ENCODE measurements around the gene EVA1A.
"Not testable (repeated sequence)": the region's sequence is repeated elsewhere in the genome, so short reads cannot be mapped to it uniquely, and the experiment has no call there.

The EVA1A gene

GRCh38 chr2:75488157-75488556 lies 72.6 kb downstream of the EVA1A start:
- DNase-seq (ENCODE audit: low read depth in 2 of 2, low spot score in 1 of 2), result no peak

GRCh38 chr2:75486735-75487134 lies 74.0 kb downstream of the EVA1A start:
- not testable (repeated sequence) for DNase-seq (ENCODE audit: low read depth in 2 of 2, low spot score in 1 of 2)

- no peak for DNase-seq (ENCODE audit: low read depth in 2 of 2, low spot score in 1 of 2)
Observed at GRCh38 chr2:75484840-75485239, 75.9 kb downstream of the EVA1A start.

- no peak for DNase-seq (ENCODE audit: low read depth in 2 of 2, low spot score in 1 of 2)
Observed at GRCh38 chr2:75483878-75484277, 76.9 kb downstream of the EVA1A start.

- DNase-seq (ENCODE audit: low read depth in 2 of 2, low spot score in 1 of 2), result no peak
Observed at GRCh38 chr2:75482398-75482797, 78.3 kb downstream of the EVA1A start.

- no peak for DNase-seq (ENCODE audit: low read depth in 2 of 2, low spot score in 1 of 2)
Observed at GRCh38 chr2:75480971-75481836, 79.5 kb downstream of the EVA1A start.

GRCh38 chr2:75477696-75478095 lies 83.0 kb downstream of the EVA1A start:
- DNase-seq (ENCODE audit: low read depth in 2 of 2, low spot score in 1 of 2), result not testable (repeated sequence)

- no peak for DNase-seq (ENCODE audit: low read depth in 2 of 2, low spot score in 1 of 2)
Observed at GRCh38 chr2:75476761-75477160, 84.0 kb downstream of the EVA1A start.

- no peak for DNase-seq (ENCODE audit: low read depth in 2 of 2, low spot score in 1 of 2)
Observed at GRCh38 chr2:75475976-75476375, 84.8 kb downstream of the EVA1A start.

- DNase-seq (ENCODE audit: low read depth in 2 of 2, low spot score in 1 of 2), result no peak
Observed at GRCh38 chr2:75475049-75475448, 85.7 kb downstream of the EVA1A start.

GRCh38 chr2:75474115-75474514 lies 86.6 kb downstream of the EVA1A start:
- DNase-seq (ENCODE audit: low read depth in 2 of 2, low spot score in 1 of 2), result no peak

- DNase-seq (ENCODE audit: low read depth in 2 of 2, low spot score in 1 of 2), result no peak
Observed at GRCh38 chr2:75466708-75467311, 93.9 kb downstream of the EVA1A start.

- DNase-seq (ENCODE audit: low read depth in 2 of 2, low spot score in 1 of 2), result no peak
Observed at GRCh38 chr2:75465317-75465984, 95.3 kb downstream of the EVA1A start.

GRCh38 chr2:75464348-75464946 lies 96.3 kb downstream of the EVA1A start:
- no peak for DNase-seq (ENCODE audit: low read depth in 2 of 2, low spot score in 1 of 2)

- no peak for DNase-seq (ENCODE audit: low read depth in 2 of 2, low spot score in 1 of 2)
Observed at GRCh38 chr2:75462721-75463120, 98.0 kb downstream of the EVA1A start.

- no peak for DNase-seq (ENCODE audit: low read depth in 2 of 2, low spot score in 1 of 2)
Observed at GRCh38 chr2:75462206-75462605, 98.5 kb downstream of the EVA1A start.

- no peak for DNase-seq (ENCODE audit: low read depth in 2 of 2, low spot score in 1 of 2)
Observed at GRCh38 chr2:75460630-75461029, 100.1 kb downstream of the EVA1A start.

GRCh38 chr2:75459565-75460310 lies 101.0 kb downstream of the EVA1A start:
- no peak for DNase-seq (ENCODE audit: low read depth in 2 of 2, low spot score in 1 of 2)

- no peak for DNase-seq (ENCODE audit: low read depth in 2 of 2, low spot score in 1 of 2)
Observed at GRCh38 chr2:75458201-75458600, 102.5 kb downstream of the EVA1A start.

GRCh38 chr2:75456825-75457224 lies 103.9 kb downstream of the EVA1A start:
- no peak for DNase-seq (ENCODE audit: low read depth in 2 of 2, low spot score in 1 of 2)

- no peak for DNase-seq (ENCODE audit: low read depth in 2 of 2, low spot score in 1 of 2)
Observed at GRCh38 chr2:75456111-75456510, 104.6 kb downstream of the EVA1A start.

Data from stimulated activated CD8-positive, alpha-beta memory T cell treated with anti-CD3 and anti-CD28 coated beads, Interleukin-4, amount 100 ng/mL, for 1 hour (primary cell).